DOHH2 (cell line): ENCODE measurements around the gene CSF1.
"Not testable (repeated sequence)": the region's sequence is repeated elsewhere in the genome, so short reads cannot be mapped to it uniquely, and the experiment has no call there.

ENCODE experiments used
- H3F3A ChIP-seq: fragments of 200-600 bp; sonication (generic), shearing (Covaris generic); 2 replicates; pipeline ENCODE4 v1.6.0; 2016; ENCODE audit warnings: antibody characterized with exemption, mild to moderate bottlenecking; ENCODE audit not compliant: control insufficient read depth, insufficient read depth
- H3K27ac ChIP-seq: fragments of 200-600 bp; sonication (generic); 2 replicates; pipeline ENCODE4 v1.5.1; 2014; ENCODE audit warnings: low read depth, mild to moderate bottlenecking, low read length, moderate library complexity
- H3K27me3 ChIP-seq: fragments of 200-600 bp; sonication (generic); 2 replicates; pipeline ENCODE4 v1.6.1; 2014; ENCODE audit warnings: mild to moderate bottlenecking, low read length, mixed read lengths; ENCODE audit not compliant: control insufficient read depth
- H3K36me3 ChIP-seq: fragments of 200-600 bp; sonication (generic); 2 replicates; pipeline ENCODE4 v1.6.1; 2014; ENCODE audit warnings: mild to moderate bottlenecking, low read length, moderate library complexity, mixed read lengths; ENCODE audit not compliant: control insufficient read depth
- H3K4me1 ChIP-seq: fragments of 200-600 bp; sonication (generic); 2 replicates; pipeline ENCODE4 v1.6.1; 2014; ENCODE audit warnings: mild to moderate bottlenecking, low read length, mixed read lengths; ENCODE audit not compliant: control insufficient read depth
- H3K4me2 ChIP-seq: fragments of 200-600 bp; sonication (generic); 2 replicates; pipeline ENCODE4 v1.6.0; 2014; ENCODE audit warnings: mild to moderate bottlenecking, low read length, moderate library complexity
- H3K4me3 ChIP-seq: fragments of 200-600 bp; sonication (generic); 2 replicates; pipeline ENCODE4 v1.5.1; 2014; ENCODE audit warnings: mild to moderate bottlenecking, low read length, mixed read lengths
- H3K79me2 ChIP-seq: fragments of 200-600 bp; sonication (generic); 2 replicates; pipeline ENCODE4 v1.6.1; 2014; ENCODE audit warnings: mild to moderate bottlenecking, low read length, mixed read lengths; ENCODE audit not compliant: control insufficient read depth
- H3K9me2 ChIP-seq: fragments of 200-600 bp; sonication (generic); replicated peaks from 2 replicates; pipeline ENCODE4 v1.6.1; 2014; ENCODE audit warnings: mild to moderate bottlenecking, low read length, mixed read lengths; ENCODE audit not compliant: control insufficient read depth
- H3K9me3 ChIP-seq: fragments of 200-600 bp; sonication (generic); 2 replicates; pipeline ENCODE4 v1.6.1; 2014; ENCODE audit warnings: antibody characterized with exemption, low read length, mixed read lengths; ENCODE audit not compliant: control insufficient read depth, insufficient read depth
- H4K20me1 ChIP-seq: fragments of 200-600 bp; sonication (generic); 2 replicates; pipeline ENCODE4 v1.6.0; 2014; ENCODE audit warnings: low read depth, mild to moderate bottlenecking, antibody characterized with exemption, low read length, moderate library complexity; ENCODE audit not compliant: control insufficient read depth, insufficient read depth
- CTCF ChIP-seq: fragments of 200-600 bp; sonication (generic); IDR thresholded peaks from one replicate; pipeline ENCODE4 v1.5.1; 2014; ENCODE audit warnings: antibody characterized with exemption, mild to moderate bottlenecking, low read depth, low read length; ENCODE audit not compliant: poor library complexity, severe bottlenecking
- EZH2phosphoT487 ChIP-seq: fragments of 200-600 bp; sonication (generic); IDR thresholded peaks from 2 replicates; pipeline ENCODE4 v1.6.1; 2017; ENCODE audit warnings: borderline replicate concordance, mild to moderate bottlenecking, antibody characterized with exemption, low read length, moderate library complexity, mixed read lengths

The CSF1 gene

GRCh38 chr1:109919303-109919702 is 8.7 kb downstream of the CSF1 start:
- no peaks in the 10 kb centered on the region for H3K79me2 ChIP-seq
- no peaks in the 10 kb centered on the region for H3F3A ChIP-seq
- H3K4me1 ChIP-seq, result no peaks in the 10 kb centered on the region
- H3K4me3 ChIP-seq, result no peak overlapping the region
- no peak overlapping the region for H3K27ac ChIP-seq
- H3K9me3 ChIP-seq, result no peaks in the 10 kb centered on the region
- no peaks in the 10 kb centered on the region for H4K20me1 ChIP-seq
- H3K4me2 ChIP-seq, result no peak overlapping the region
- H3K27me3 ChIP-seq, result peaks cover 14% of the 10 kb centered on the region
- H3K36me3 ChIP-seq, result no peaks in the 10 kb centered on the region
- TF ChIP-seq EZH2phosphoT487, result no peak
- no peak for TF ChIP-seq CTCF
- no peaks in the 10 kb centered on the region for H3K9me2 ChIP-seq

DNA sequence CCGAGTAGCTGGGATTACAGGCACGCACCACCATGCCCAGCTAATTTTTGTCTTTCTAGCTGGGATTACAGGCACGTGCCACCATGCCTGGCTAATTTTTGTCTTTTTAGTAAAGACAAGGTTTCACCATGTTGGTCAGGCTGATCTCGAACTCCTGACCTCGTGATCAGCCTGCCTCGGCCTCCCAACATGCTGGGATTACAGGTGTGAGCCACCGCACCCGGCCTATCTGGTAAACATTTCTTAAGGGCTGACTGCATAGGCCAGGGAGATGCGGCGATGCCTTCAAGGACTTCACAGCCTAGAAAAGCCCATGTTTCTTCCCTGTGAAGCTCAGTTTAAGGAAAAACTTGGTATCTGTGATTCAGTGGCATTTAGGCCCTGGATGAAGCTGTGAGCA is 9.7 kb downstream of the CSF1 start:
- H4K20me1 ChIP-seq, H3K27ac ChIP-seq, H3K27me3 ChIP-seq, H3K36me3 ChIP-seq, H3K9me3 ChIP-seq, H3K4me1 ChIP-seq, H3K4me2 ChIP-seq, H3K9me2 ChIP-seq, H3F3A ChIP-seq, H3K4me3 ChIP-seq, H3K79me2 ChIP-seq: not testable (repeated sequence)

DNA sequence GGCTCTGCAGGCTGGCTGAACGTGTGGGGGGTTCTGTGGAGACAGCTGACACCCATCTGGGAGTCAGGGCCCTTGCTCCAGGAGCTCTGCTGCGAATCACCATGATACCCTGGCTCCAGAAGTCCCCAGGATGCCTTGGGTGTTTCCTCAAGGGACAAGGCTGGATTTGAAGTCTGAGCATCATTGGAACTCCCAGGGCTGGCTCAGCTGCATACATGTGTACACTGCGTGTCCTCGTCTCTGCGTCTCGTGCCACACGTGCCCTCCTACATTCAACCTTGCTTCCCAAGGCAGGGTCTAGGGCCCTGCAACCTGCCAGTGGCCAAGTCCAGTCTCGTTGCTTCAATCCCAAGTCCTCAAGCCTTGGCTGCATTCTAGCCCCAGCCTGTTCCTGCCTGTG is 11.7 kb downstream of the CSF1 start:
- TF ChIP-seq CTCF (no peak), EZH2phosphoT487 (no peak)
- H3K9me3 ChIP-seq, result no peaks in the 10 kb centered on the region
- no peaks in the 10 kb centered on the region for H3F3A ChIP-seq
- no peak overlapping the region for H3K27ac ChIP-seq
- no peaks in the 10 kb centered on the region for H3K36me3 ChIP-seq
- H3K9me2 ChIP-seq, result no peaks in the 10 kb centered on the region
- no peaks in the 10 kb centered on the region for H3K4me1 ChIP-seq
- H3K4me2 ChIP-seq, result no peak overlapping the region
- no peaks in the 10 kb centered on the region for H4K20me1 ChIP-seq
- peaks cover 7% of the 10 kb centered on the region; the same call in 1 of the 2 replicates for H3K27me3 ChIP-seq
- no peak overlapping the region for H3K4me3 ChIP-seq
- no peaks in the 10 kb centered on the region for H3K79me2 ChIP-seq

DNA sequence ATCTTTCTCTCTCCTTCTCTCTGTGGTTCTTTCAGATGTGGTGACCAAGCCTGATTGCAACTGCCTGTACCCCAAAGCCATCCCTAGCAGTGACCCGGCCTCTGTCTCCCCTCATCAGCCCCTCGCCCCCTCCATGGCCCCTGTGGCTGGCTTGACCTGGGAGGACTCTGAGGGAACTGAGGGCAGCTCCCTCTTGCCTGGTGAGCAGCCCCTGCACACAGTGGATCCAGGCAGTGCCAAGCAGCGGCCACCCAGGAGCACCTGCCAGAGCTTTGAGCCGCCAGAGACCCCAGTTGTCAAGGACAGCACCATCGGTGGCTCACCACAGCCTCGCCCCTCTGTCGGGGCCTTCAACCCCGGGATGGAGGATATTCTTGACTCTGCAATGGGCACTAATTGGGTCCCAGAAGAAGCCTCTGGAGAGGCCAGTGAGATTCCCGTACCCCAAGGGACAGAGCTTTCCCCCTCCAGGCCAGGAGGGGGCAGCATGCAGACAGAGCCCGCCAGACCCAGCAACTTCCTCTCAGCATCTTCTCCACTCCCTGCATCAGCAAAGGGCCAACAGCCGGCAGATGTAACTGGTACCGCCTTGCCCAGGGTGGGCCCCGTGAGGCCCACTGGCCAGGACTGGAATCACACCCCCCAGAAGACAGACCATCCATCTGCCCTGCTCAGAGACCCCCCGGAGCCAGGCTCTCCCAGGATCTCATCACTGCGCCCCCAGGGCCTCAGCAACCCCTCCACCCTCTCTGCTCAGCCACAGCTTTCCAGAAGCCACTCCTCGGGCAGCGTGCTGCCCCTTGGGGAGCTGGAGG is 12.7 kb downstream of the CSF1 start:
- Histone ChIP-seq H3K36me3 (no peaks in the 10 kb centered on the region), H3K4me3 (no peak overlapping the region), H3K4me1 (no peaks in the 10 kb centered on the region), H3K79me2 (no peaks in the 10 kb centered on the region), H3K9me3 (no peaks in the 10 kb centered on the region), H3K27ac (no peak overlapping the region), H3K4me2 (no peak overlapping the region), H4K20me1 (no peaks in the 10 kb centered on the region), H3K9me2 (no peaks in the 10 kb centered on the region), H3F3A (no peaks in the 10 kb centered on the region), H3K27me3 (peaks cover 7% of the 10 kb centered on the region; the same call in 1 of the 2 replicates)
- peak; percentile 56 for TF ChIP-seq CTCF
- no peak for TF ChIP-seq EZH2phosphoT487
